SK-N-SH (cell line): ENCODE results near the gene TRIM66. TPM values are rescaled to one million over a fixed set of nuclear protein-coding genes. Genes with fewer than 3 reads are reported as not detected.

Experiments used
- CTCF ChIA-PET: fragments of 300-600, 350-600 bp; formaldehyde crosslinking; extraction: SDS; loops from one replicate; lab custom pipeline; 2021; lab: Yijun Ruan, JAX
- POLR2A ChIA-PET: fragments of 350-600 bp; sonication (Branson Sonifier 250); formaldehyde crosslinking; extraction: SDS; loops from one replicate; lab custom pipeline; 2020; ENCODE audit warnings: antibody characterized with exemption, inconsistent platforms; lab: Yijun Ruan, JAX
- DNase-seq: peaks from one replicate; pipeline ENCODE4 v3.0.0; 2012
- H2AFZ ChIP-seq: fragments of 200-600 bp; sonication (generic); 2 replicates; pipeline ENCODE4 v1.8.1; 2016; ENCODE audit warnings: antibody characterized with exemption, mild to moderate bottlenecking, low read depth
- H3F3A ChIP-seq: fragments of 200-600 bp; sonication (generic); replicated peaks from 2 replicates; pipeline ENCODE3; 2016; ENCODE audit warnings: antibody characterized with exemption, mild to moderate bottlenecking; ENCODE audit not compliant: insufficient read depth
- H3K27ac ChIP-seq, 2 experiments: fragments of 200-500 bp in 1 of 2; fragments of 200-600 bp in 1 of 2; sonication (Bioruptor generic) in 1 of 2; sonication (generic), shearing (Covaris generic) in 1 of 2; 2 replicates each; pipeline versions ENCODE4 v1.5.1 to v1.6.1; 2014 to 2016; ENCODE audit warnings: low read depth in 2 of 2, inconsistent platforms in 1 of 2, low read length in 1 of 2, mild to moderate bottlenecking in 1 of 2, mixed read lengths in 1 of 2
- H3K27me3 ChIP-seq: fragments of 200-600 bp; sonication (generic), shearing (Covaris generic); 2 replicates; pipeline ENCODE4 v1.6.1; 2016; ENCODE audit warnings: mixed run types; ENCODE audit not compliant: insufficient read depth
- H3K36me3 ChIP-seq, 2 experiments: fragments of 200-500 bp in 1 of 2; fragments of 200-600 bp in 1 of 2; sonication (Bioruptor generic) in 1 of 2; sonication (generic) in 1 of 2; replicated peaks in 1 of 2; 2 replicates each; pipeline versions ENCODE3 to v1.5.1; 2014 to 2016; ENCODE audit warnings: low read length in 1 of 2, mild to moderate bottlenecking in 1 of 2; ENCODE audit not compliant: insufficient read depth in 2 of 2, control insufficient read depth in 1 of 2
- H3K4me1 ChIP-seq, 2 experiments: fragments of 200-500 bp in 1 of 2; fragments of 200-600 bp in 1 of 2; sonication (Bioruptor generic) in 1 of 2; sonication (generic), shearing (Covaris generic) in 1 of 2; 2 replicates each; pipeline versions ENCODE4 v1.5.1 to v1.6.1; 2014 to 2016; ENCODE audit warnings: low read depth in 1 of 2, low read length in 1 of 2, mixed run types in 1 of 2; ENCODE audit not compliant: insufficient read depth in 2 of 2, control insufficient read depth in 1 of 2
- H3K4me2 ChIP-seq: fragments of 200-600 bp; sonication (generic), shearing (Covaris generic); 2 replicates; pipeline ENCODE4 v1.6.1; 2017; ENCODE audit warnings: mixed run types
- H3K4me3 ChIP-seq, 2 experiments: fragments of 200-500 bp in 1 of 2; fragments of 200-600 bp in 1 of 2; sonication (Bioruptor generic) in 1 of 2; sonication (generic), shearing (Covaris generic) in 1 of 2; 2 replicates each; pipeline versions ENCODE4 v1.5.1 to v1.8.1; 2014 to 2016; ENCODE audit warnings: low read depth in 2 of 2, inconsistent platforms in 1 of 2, low read length in 1 of 2, mild to moderate bottlenecking in 1 of 2, mixed read lengths in 1 of 2, moderate library complexity in 1 of 2
- H3K79me2 ChIP-seq: fragments of 200-600 bp; sonication (generic); 2 replicates; pipeline ENCODE4 v1.8.1; 2017; ENCODE audit warnings: mild to moderate bottlenecking; ENCODE audit not compliant: insufficient read depth
- H3K9ac ChIP-seq: fragments of 200-600 bp; sonication (generic); 2 replicates; pipeline ENCODE4 v1.6.1; 2017; ENCODE audit warnings: mixed run types
- H3K9me2 ChIP-seq: fragments of 200-600 bp; sonication (generic); 2 replicates; pipeline ENCODE4 v1.6.1; 2017; ENCODE audit warnings: mixed run types
- H3K9me3 ChIP-seq: fragments of 200-600 bp; sonication (generic); 2 replicates; pipeline ENCODE4 v1.6.1; 2017; ENCODE audit warnings: mixed run types, mild to moderate bottlenecking, moderate library complexity
- H4K20me1 ChIP-seq: fragments of 200-600 bp; sonication (generic); 2 replicates; pipeline ENCODE4 v1.6.1; 2017; ENCODE audit warnings: mild to moderate bottlenecking, mixed run types; ENCODE audit not compliant: insufficient read depth
- CTCF ChIP-seq: fragments of 200-600 bp; sonication (generic); IDR thresholded peaks from 2 replicates; pipeline ENCODE4 v1.6.1; 2017; ENCODE audit warnings: antibody characterized with exemption, mild to moderate bottlenecking, moderate library complexity
- EP300 ChIP-seq, 2 experiments: IDR thresholded peaks; 2 replicates each; pipeline versions ENCODE4 v1.4.0 to v1.6.1; 2012; ENCODE audit warnings: borderline replicate concordance in 1 of 2, low read depth in 1 of 2, low read length in 1 of 2
- EZH2phosphoT487 ChIP-seq: fragments of 200-600 bp; sonication (generic); IDR thresholded peaks from 2 replicates; pipeline ENCODE4 v1.6.1; 2017; ENCODE audit warnings: low read depth, mixed run types, mild to moderate bottlenecking, antibody characterized with exemption, moderate library complexity, borderline replicate concordance
- FOXJ3 ChIP-seq: sonication (generic); formaldehyde crosslinking; IDR thresholded peaks from 2 replicates; pipeline ENCODE4 v1.5.1; 2020; ENCODE audit warnings: mild to moderate bottlenecking, missing genetic modification reagents
- FOXM1 ChIP-seq: IDR thresholded peaks from 2 replicates; pipeline ENCODE4 v1.4.0; 2012; ENCODE audit warnings: low read depth, mild to moderate bottlenecking
- GABPA ChIP-seq: IDR thresholded peaks from 2 replicates; pipeline ENCODE4 v1.4.0; 2012; ENCODE audit warnings: low read depth, mild to moderate bottlenecking
- IRF3 ChIP-seq: fragments of 150-350 bp; IDR thresholded peaks from 2 replicates; pipeline ENCODE4 v1.6.1; 2016; ENCODE audit warnings: mild to moderate bottlenecking, low read depth, low read length
- JUND ChIP-seq: IDR thresholded peaks from 2 replicates; pipeline ENCODE4 v1.4.0; 2012
- MAX ChIP-seq: IDR thresholded peaks from 2 replicates; pipeline ENCODE4 v1.4.0; 2012; ENCODE audit warnings: low read depth
- MEF2A ChIP-seq: IDR thresholded peaks from 2 replicates; pipeline ENCODE4 v1.4.0; 2012; ENCODE audit warnings: low read depth, borderline replicate concordance
- MXI1 ChIP-seq: IDR thresholded peaks from 2 replicates; pipeline ENCODE4 v1.6.1; 2012; ENCODE audit warnings: mild to moderate bottlenecking, low read depth, low read length, improper control_type of control experiment
- NFIC ChIP-seq: IDR thresholded peaks from 2 replicates; pipeline ENCODE4 v1.4.0; 2012; ENCODE audit warnings: borderline replicate concordance
- REST ChIP-seq: IDR thresholded peaks from 2 replicates; pipeline ENCODE4 v1.6.1; 2012; ENCODE audit warnings: mild to moderate bottlenecking, low read depth, low read length, moderate library complexity
- SMC3 ChIP-seq: IDR thresholded peaks from 2 replicates; pipeline ENCODE4 v1.6.1; 2012; ENCODE audit warnings: low read depth, low read length, improper control_type of control experiment
- WGBS: methylation state at CpG from one replicate; pipeline ENCODE4 v1.1.6; 2017; ENCODE audit warnings: low lambda C conversion rate; 5-methylcytosine and 5-hydroxymethylcytosine counted together
- polyA plus RNA-seq, 3 experiments: library from polyadenylated mRNA; depleted of rRNA; stranded (reverse); fragments of >200 nt; gene quantifications; 2 replicates each; pipeline ENCODE4 v1.2.3, GENCODE V29; 2012

The TRIM66 gene
- polyA plus RNA-seq, 1 of the 3 experiments (the other 2 are of a cell fraction), result 6.4 TPM

- DNase-seq, result no peak
- H3K9me3 ChIP-seq, result no peaks in the 10 kb centered on the region
- H3K79me2 ChIP-seq, result peaks cover 14% of the 10 kb centered on the region; the same call in 1 of the 2 replicates
- 98% methylated on average over 5 of the region's 5 CpGs for WGBS
- H3K27ac ChIP-seq, result no peak overlapping the region
- H3K9ac ChIP-seq, result no peak overlapping the region
- H3K4me1 ChIP-seq, result peaks cover 0 to 15% of the 10 kb centered on the region in 2 experiments; a peak in 2 of 4 replicates
- no peaks in the 10 kb centered on the region for H3F3A ChIP-seq
- ChIA-PET POLR2A (interaction anchor here (1.7 kb wide), 1 partner anchor 10 kb away, joined by 7 read pairs; no protein-coding TSS in a partner anchor), CTCF (interaction anchor here (0.8 to 1.5 kb wide), 4 partner anchors 10 to 506 kb away, joined by 3 read pairs; no protein-coding TSS in a partner anchor)
- TF ChIP-seq FOXJ3 (CRISPR knock-in tag), result no peak
- TF ChIP-seq MAX, result no peak
- TF ChIP-seq SMC3, result no peak
- no peak for TF ChIP-seq CTCF
- TF ChIP-seq JUND, result no peak
- TF ChIP-seq NFIC, result no peak
- no peak for TF ChIP-seq EZH2phosphoT487
- TF ChIP-seq IRF3, result no peak
- TF ChIP-seq EP300 (IDR thresholded peaks at IDR 0.05; ENCODE audit: borderline replicate concordance in 1 of 2, low read depth in 1 of 2, low read length in 1 of 2), result no peak
- no peak overlapping the region for H3K4me3 ChIP-seq
- H3K36me3 ChIP-seq, result peaks cover 31 to 66% of the 10 kb centered on the region in 2 experiments
- no peaks in the 10 kb centered on the region for H3K9me2 ChIP-seq
- no peak overlapping the region for H2AFZ ChIP-seq
- no peaks in the 10 kb centered on the region for H3K27me3 ChIP-seq
- no peak overlapping the region for H3K4me2 ChIP-seq
- H4K20me1 ChIP-seq, result no peaks in the 10 kb centered on the region
Measured at GRCh38 chr11:8698379-8698851, 15.9 kb upstream of the TRIM66 start.

- Histone ChIP-seq H3K9ac (no peak overlapping the region), H3K4me3 (no peak overlapping the region), H3F3A (no peaks in the 10 kb centered on the region), H3K79me2 (peaks cover 26% of the 10 kb centered on the region; the same call in 1 of the 2 replicates), H4K20me1 (no peaks in the 10 kb centered on the region), H3K4me1 (peaks cover 0 to 15% of the 10 kb centered on the region in 2 experiments; a peak in 2 of 4 replicates), H3K4me2 (no peak overlapping the region), H3K9me2 (no peaks in the 10 kb centered on the region), H3K9me3 (no peaks in the 10 kb centered on the region), H3K27me3 (no peaks in the 10 kb centered on the region), H2AFZ (no peak overlapping the region), H3K27ac (no peak overlapping the region), H3K36me3 (peaks cover 44 to 68% of the 10 kb centered on the region in 2 experiments)
- DNase-seq, result no peak
- 89% methylated on average over 3 of the region's 3 CpGs for WGBS
- ChIA-PET POLR2A (no interaction called here), CTCF (interaction anchor here (1.0 kb wide), 1 partner anchor 10 kb away, joined by 3 read pairs; no protein-coding TSS in a partner anchor)
- TF ChIP-seq MEF2A (no peak), EZH2phosphoT487 (no peak), FOXM1 (no peak), REST (no peak), MXI1 (no peak), GABPA (no peak)
Measured at GRCh38 chr11:8697054-8697453, 14.6 kb upstream of the TRIM66 start.
